Liver (tissue), 9 donors: ENCODE results near the gene TMEM120A. TPM values are rescaled to one million over a fixed set of nuclear protein-coding genes. Genes with fewer than 3 reads are reported as not detected.

Experiments used
- DNase-seq: peaks from one replicate; pipeline ENCODE4 v3.0.0-alpha.2; 2017; ENCODE audit warnings: low spot score
- H3K27ac ChIP-seq, 2 donors: one replicate each; pipeline ENCODE4 v1.7.0; 2013; ENCODE audit warnings: inconsistent platforms in 2 of 2, low read length in 2 of 2, control low read depth in 1 of 2, low read depth in 1 of 2, mild to moderate bottlenecking in 1 of 2
- H3K27me3 ChIP-seq, 4 donors: one replicate each; pipeline versions ENCODE4 v1.6.1 to v1.7.0; 2013; ENCODE audit warnings: low read length in 3 of 4, inconsistent platforms in 1 of 4, mild to moderate bottlenecking in 1 of 4, moderate library complexity in 1 of 4; ENCODE audit not compliant: control insufficient read depth in 4 of 4, insufficient read depth in 4 of 4
- H3K36me3 ChIP-seq, 4 donors: one replicate each; pipeline versions ENCODE4 v1.6.1 to v1.7.0; 2013; ENCODE audit warnings: low read length in 3 of 4, mild to moderate bottlenecking in 3 of 4, low read depth in 1 of 4, moderate library complexity in 1 of 4; ENCODE audit not compliant: control insufficient read depth in 4 of 4, insufficient read depth in 3 of 4
- H3K4me1 ChIP-seq, 4 donors: one replicate each; pipeline versions ENCODE4 v1.6.1 to v1.7.0; 2013; ENCODE audit warnings: low read length in 3 of 4, mild to moderate bottlenecking in 3 of 4, moderate library complexity in 1 of 4; ENCODE audit not compliant: control insufficient read depth in 4 of 4, insufficient read depth in 4 of 4
- H3K4me3 ChIP-seq, 3 donors: one replicate each; pipeline versions ENCODE4 v1.6.1 to v1.7.0; 2013; ENCODE audit warnings: low read length in 3 of 3, control low read depth in 1 of 3, low read depth in 1 of 3, mild to moderate bottlenecking in 1 of 3
- H3K9ac ChIP-seq, 2 donors: one replicate each; pipeline ENCODE4 v1.7.0; 2013; ENCODE audit warnings: low read length in 2 of 2, mild to moderate bottlenecking in 2 of 2, moderate library complexity in 2 of 2, control low read depth in 1 of 2, low read depth in 1 of 2
- H3K9me3 ChIP-seq, 4 donors: one replicate each; pipeline versions ENCODE4 v1.6.1 to v1.7.0; 2013; ENCODE audit warnings: low read length in 3 of 4; ENCODE audit not compliant: control insufficient read depth in 4 of 4
- EGR1 ChIP-seq, 2 donors: IDR thresholded peaks; 2 replicates each; pipeline ENCODE4 v1.6.1; 2016 to 2018; ENCODE audit warnings: antibody characterized with exemption in 2 of 2, low read depth in 2 of 2
- FOXA1 ChIP-seq: IDR thresholded peaks from 2 replicates; pipeline ENCODE4 v1.6.1; 2016; ENCODE audit warnings: antibody characterized with exemption
- FOXA2 ChIP-seq: IDR thresholded peaks from 2 replicates; pipeline ENCODE4 v1.6.1; 2016; ENCODE audit warnings: antibody characterized with exemption
- GABPA ChIP-seq, 2 donors: IDR thresholded peaks in 1 of 2; conservative IDR thresholded peaks in 1 of 2; 2 replicates each; pipeline ENCODE4 v1.6.1; 2016; ENCODE audit warnings: antibody characterized with exemption in 2 of 2, mild to moderate bottlenecking in 1 of 2, moderate library complexity in 1 of 2
- HNF4A ChIP-seq, 2 donors: conservative IDR thresholded peaks; 2 replicates each; pipeline ENCODE4 v1.6.1; 2016; ENCODE audit warnings: antibody characterized with exemption in 2 of 2, mild to moderate bottlenecking in 2 of 2
- HNF4G ChIP-seq: IDR thresholded peaks from 2 replicates; pipeline ENCODE4 v1.6.1; 2016; ENCODE audit warnings: antibody characterized with exemption
- JUND ChIP-seq, 2 donors: IDR thresholded peaks; 2 replicates each; pipeline ENCODE4 v1.6.1; 2016; ENCODE audit warnings: antibody characterized with exemption in 2 of 2
- NR2F2 ChIP-seq: IDR thresholded peaks from 2 replicates; pipeline ENCODE4 v1.6.1; 2016; ENCODE audit warnings: antibody characterized with exemption
- RAD21 ChIP-seq, 2 donors: IDR thresholded peaks; 2 replicates each; pipeline ENCODE4 v1.6.1; 2016; ENCODE audit warnings: antibody characterized with exemption in 2 of 2, mild to moderate bottlenecking in 2 of 2
- RXRA ChIP-seq, 2 donors: IDR thresholded peaks; 2 replicates each; pipeline ENCODE4 v1.6.1; 2017 to 2018; ENCODE audit warnings: antibody characterized with exemption in 2 of 2, mild to moderate bottlenecking in 1 of 2
- SP1 ChIP-seq: IDR thresholded peaks from 2 replicates; pipeline ENCODE4 v1.6.1; 2018; ENCODE audit warnings: antibody characterized with exemption, mild to moderate bottlenecking
- TAF1 ChIP-seq: conservative IDR thresholded peaks from 2 replicates; pipeline ENCODE4 v1.6.1; 2016; ENCODE audit warnings: antibody characterized with exemption, mild to moderate bottlenecking
- YY1 ChIP-seq: IDR thresholded peaks from 2 replicates; pipeline ENCODE4 v1.6.1; 2016; ENCODE audit warnings: antibody characterized with exemption, mild to moderate bottlenecking
- WGBS: extraction: QIAGEN DNeasy Blood & Tissue Kit; methylation state at CpG from one replicate; pipeline ENCODE4 v1.1.7; 2013; 5-methylcytosine and 5-hydroxymethylcytosine counted together
- polyA plus RNA-seq, 2 donors: library from polyadenylated mRNA; stranded (reverse) in 1 of 2; unstranded in 1 of 2; fragments of 200-250 nt in 1 of 2; fragments of >200 nt in 1 of 2; fragmentation: Nextera tagmentation in 1 of 2; extraction: Ambion mirVana in 1 of 2; gene quantifications; one replicate each; pipeline versions ENCODE4 v1.2.1 to v1.2.3, GENCODE V29; 2013 to 2015
- total RNA-seq, 2 donors: library from RNA; depleted of rRNA; stranded (reverse); fragments of >200 nt; gene quantifications; one replicate each; pipeline ENCODE4 v1.2.3, GENCODE V29; 2014
- TF ChIP-seq, protein P1 (sequence below): IDR thresholded peaks from 2 replicates; pipeline ENCODE4 v1.6.1; 2016; ENCODE audit warnings: antibody characterized with exemption, mild to moderate bottlenecking
- TF ChIP-seq, protein P2 (sequence below): IDR thresholded peaks from 2 replicates; pipeline ENCODE4 v1.6.1; 2016; ENCODE audit warnings: antibody characterized with exemption
- TF ChIP-seq, protein P3 (sequence below): IDR thresholded peaks from 2 replicates; pipeline ENCODE4 v1.6.1; 2016; ENCODE audit warnings: antibody characterized with exemption
- TF ChIP-seq, protein P4 (sequence below): fragments of 150-350 bp; IDR thresholded peaks from 2 replicates; pipeline ENCODE4 v1.5.1; 2017; ENCODE audit warnings: improper control_type of control experiment, low read depth, low read length; ENCODE audit not compliant: missing input control
- donor health status: healthy.
- donor health status: healthy.
- donor health status: healthy.
- donor health status: healthy.
- donor health status: healthy.

Gene TMEM120A
- total and polyA plus RNA-seq, 4 donors = 18.7 to 73.9 (median 32.1) TPM

DNA sequence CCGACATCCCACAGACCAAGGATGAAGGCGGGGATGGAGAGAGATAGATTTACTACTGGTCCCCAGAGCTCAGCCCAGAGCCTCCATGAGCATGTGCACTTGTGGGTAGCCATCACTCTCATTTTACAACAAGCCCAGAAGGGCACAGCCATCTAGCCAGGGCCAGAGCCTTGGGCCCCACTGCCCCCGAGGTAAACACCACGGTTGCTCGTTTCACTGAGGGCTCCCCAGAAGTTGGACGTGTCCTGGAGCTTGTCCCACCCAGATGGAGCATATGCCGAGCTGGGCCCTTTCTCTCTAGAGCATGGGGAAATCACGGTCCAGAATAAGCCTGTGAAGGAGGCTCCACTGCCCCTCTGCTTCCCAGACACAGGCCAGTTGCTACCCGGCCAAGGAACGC, 9.0 kb upstream of the TMEM120A start:
- Histone ChIP-seq H3K27me3 (no peaks in the 10 kb centered on the region), H3K36me3 (peaks cover 4 to 29% (median 12%) of the 10 kb centered on the region in 4 donors), H3K4me1 (no peaks in the 10 kb centered on the region), H3K4me3 (no peak overlapping the region), H3K9me3 (no peaks in the 10 kb centered on the region), H3K9ac (no peak overlapping the region), H3K27ac (no peak overlapping the region)
- DNase-seq = no peak
- 98% methylated on average over 10 of the region's 10 CpGs for WGBS
- TF ChIP-seq EGR1 (IDR thresholded peaks at IDR 0.05; ENCODE audit: low read depth in 2 of 2) (no peak), GABPA (IDR thresholded peaks at IDR 0.05 in 1 of 2, conservative IDR thresholded peaks at IDR 0.05 in 1 of 2) (no peak), FOXA1 (no peak), RXRA (IDR thresholded peaks at IDR 0.05) (no peak), NR2F2 (no peak), SP1 (no peak), HNF4G (no peak), RAD21 (IDR thresholded peaks at IDR 0.05) (no peak)
- TF ChIP-seq, protein P1, sequence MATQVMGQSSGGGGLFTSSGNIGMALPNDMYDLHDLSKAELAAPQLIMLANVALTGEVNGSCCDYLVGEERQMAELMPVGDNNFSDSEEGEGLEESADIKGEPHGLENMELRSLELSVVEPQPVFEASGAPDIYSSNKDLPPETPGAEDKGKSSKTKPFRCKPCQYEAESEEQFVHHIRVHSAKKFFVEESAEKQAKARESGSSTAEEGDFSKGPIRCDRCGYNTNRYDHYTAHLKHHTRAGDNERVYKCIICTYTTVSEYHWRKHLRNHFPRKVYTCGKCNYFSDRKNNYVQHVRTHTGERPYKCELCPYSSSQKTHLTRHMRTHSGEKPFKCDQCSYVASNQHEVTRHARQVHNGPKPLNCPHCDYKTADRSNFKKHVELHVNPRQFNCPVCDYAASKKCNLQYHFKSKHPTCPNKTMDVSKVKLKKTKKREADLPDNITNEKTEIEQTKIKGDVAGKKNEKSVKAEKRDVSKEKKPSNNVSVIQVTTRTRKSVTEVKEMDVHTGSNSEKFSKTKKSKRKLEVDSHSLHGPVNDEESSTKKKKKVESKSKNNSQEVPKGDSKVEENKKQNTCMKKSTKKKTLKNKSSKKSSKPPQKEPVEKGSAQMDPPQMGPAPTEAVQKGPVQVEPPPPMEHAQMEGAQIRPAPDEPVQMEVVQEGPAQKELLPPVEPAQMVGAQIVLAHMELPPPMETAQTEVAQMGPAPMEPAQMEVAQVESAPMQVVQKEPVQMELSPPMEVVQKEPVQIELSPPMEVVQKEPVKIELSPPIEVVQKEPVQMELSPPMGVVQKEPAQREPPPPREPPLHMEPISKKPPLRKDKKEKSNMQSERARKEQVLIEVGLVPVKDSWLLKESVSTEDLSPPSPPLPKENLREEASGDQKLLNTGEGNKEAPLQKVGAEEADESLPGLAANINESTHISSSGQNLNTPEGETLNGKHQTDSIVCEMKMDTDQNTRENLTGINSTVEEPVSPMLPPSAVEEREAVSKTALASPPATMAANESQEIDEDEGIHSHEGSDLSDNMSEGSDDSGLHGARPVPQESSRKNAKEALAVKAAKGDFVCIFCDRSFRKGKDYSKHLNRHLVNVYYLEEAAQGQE = no peak
- TF ChIP-seq, protein P2, sequence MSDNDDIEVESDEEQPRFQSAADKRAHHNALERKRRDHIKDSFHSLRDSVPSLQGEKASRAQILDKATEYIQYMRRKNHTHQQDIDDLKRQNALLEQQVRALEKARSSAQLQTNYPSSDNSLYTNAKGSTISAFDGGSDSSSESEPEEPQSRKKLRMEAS = no peak
- TF ChIP-seq, protein P3, sequence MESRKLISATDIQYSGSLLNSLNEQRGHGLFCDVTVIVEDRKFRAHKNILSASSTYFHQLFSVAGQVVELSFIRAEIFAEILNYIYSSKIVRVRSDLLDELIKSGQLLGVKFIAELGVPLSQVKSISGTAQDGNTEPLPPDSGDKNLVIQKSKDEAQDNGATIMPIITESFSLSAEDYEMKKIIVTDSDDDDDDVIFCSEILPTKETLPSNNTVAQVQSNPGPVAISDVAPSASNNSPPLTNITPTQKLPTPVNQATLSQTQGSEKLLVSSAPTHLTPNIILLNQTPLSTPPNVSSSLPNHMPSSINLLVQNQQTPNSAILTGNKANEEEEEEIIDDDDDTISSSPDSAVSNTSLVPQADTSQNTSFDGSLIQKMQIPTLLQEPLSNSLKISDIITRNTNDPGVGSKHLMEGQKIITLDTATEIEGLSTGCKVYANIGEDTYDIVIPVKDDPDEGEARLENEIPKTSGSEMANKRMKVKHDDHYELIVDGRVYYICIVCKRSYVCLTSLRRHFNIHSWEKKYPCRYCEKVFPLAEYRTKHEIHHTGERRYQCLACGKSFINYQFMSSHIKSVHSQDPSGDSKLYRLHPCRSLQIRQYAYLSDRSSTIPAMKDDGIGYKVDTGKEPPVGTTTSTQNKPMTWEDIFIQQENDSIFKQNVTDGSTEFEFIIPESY = no peak

DNA sequence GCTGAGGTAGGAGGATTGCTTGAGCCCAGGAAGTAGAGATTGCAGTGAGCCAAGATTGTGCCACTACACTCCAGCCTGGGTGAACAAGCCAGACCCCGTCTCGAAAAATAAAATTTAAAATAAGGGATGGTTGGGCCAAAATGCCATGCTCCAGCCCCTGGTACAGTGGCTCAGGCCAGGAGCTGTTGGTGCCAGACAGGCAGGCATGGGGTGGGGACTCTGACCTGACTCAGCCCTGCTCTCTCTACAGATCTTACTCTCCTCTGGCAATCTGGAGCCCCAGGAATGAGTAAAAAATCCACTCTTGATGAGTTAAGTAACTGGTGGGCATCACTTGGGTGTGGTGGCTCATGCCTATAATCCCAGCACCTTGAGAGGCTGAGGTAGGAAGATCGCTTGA, 8.4 kb upstream of the TMEM120A start:
- Histone ChIP-seq H3K27ac (no peak overlapping the region), H3K9ac (no peak overlapping the region), H3K27me3 (no peaks in the 10 kb centered on the region), H3K4me3 (no peak overlapping the region), H3K9me3 (no peaks in the 10 kb centered on the region), H3K36me3 (peaks cover 4 to 29% (median 12%) of the 10 kb centered on the region in 4 donors), H3K4me1 (no peaks in the 10 kb centered on the region)
- TF ChIP-seq EGR1 (IDR thresholded peaks at IDR 0.05; ENCODE audit: low read depth in 2 of 2) = no peak
- no peak for TF ChIP-seq TAF1
- TF ChIP-seq, protein P2 = no peak
- TF ChIP-seq YY1 = no peak
- no peak for TF ChIP-seq FOXA2
- TF ChIP-seq JUND (IDR thresholded peaks at IDR 0.05) = no peak
- TF ChIP-seq, protein P1 = no peak
- TF ChIP-seq, protein P4, sequence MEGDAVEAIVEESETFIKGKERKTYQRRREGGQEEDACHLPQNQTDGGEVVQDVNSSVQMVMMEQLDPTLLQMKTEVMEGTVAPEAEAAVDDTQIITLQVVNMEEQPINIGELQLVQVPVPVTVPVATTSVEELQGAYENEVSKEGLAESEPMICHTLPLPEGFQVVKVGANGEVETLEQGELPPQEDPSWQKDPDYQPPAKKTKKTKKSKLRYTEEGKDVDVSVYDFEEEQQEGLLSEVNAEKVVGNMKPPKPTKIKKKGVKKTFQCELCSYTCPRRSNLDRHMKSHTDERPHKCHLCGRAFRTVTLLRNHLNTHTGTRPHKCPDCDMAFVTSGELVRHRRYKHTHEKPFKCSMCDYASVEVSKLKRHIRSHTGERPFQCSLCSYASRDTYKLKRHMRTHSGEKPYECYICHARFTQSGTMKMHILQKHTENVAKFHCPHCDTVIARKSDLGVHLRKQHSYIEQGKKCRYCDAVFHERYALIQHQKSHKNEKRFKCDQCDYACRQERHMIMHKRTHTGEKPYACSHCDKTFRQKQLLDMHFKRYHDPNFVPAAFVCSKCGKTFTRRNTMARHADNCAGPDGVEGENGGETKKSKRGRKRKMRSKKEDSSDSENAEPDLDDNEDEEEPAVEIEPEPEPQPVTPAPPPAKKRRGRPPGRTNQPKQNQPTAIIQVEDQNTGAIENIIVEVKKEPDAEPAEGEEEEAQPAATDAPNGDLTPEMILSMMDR = no peak
- no peak for TF ChIP-seq GABPA (IDR thresholded peaks at IDR 0.05 in 1 of 2, conservative IDR thresholded peaks at IDR 0.05 in 1 of 2)
- TF ChIP-seq HNF4A (conservative IDR thresholded peaks at IDR 0.05) = no peak
- TF ChIP-seq RAD21 (IDR thresholded peaks at IDR 0.05) = no peak
- no peak for TF ChIP-seq HNF4G
- TF ChIP-seq NR2F2 = no peak
- TF ChIP-seq FOXA1 = no peak
- TF ChIP-seq, protein P3 = no peak
- no peak for TF ChIP-seq SP1
- no peak for DNase-seq
- 97% methylated on average over 3 of the region's 3 CpGs for WGBS
